A549 (cell line): ENCODE data around the gene VAV3. TPM values are rescaled to one million over a fixed set of nuclear protein-coding genes. Genes with fewer than 3 reads are reported as not detected.
A peak's percentile ranks its signal among the peaks of the same experiment; 100 is the strongest.

Experiments used
- ATAC-seq, 2 experiments: fragments of 200-7000 bp in 1 of 2; fragments of >200 bp in 1 of 2; cut with Nextera tagmentation in 1 of 2; cut with Tn5 transposase in 1 of 2; 3 replicates each; pipeline versions ENCODE4 v1.8.0 to v1.9.1; 2018 to 2020; ENCODE audit warnings: mild to moderate bottlenecking in 1 of 2, moderate library complexity in 1 of 2
- CTCF ChIA-PET: fragments of 300-600 bp; sonication (Branson Sonifier 250); formaldehyde crosslinking; extraction: SDS; loops from one replicate; lab custom pipeline; 2021; ENCODE audit warnings: antibody characterized with exemption, inconsistent platforms; lab: Yijun Ruan, JAX
- POLR2A ChIA-PET: fragments of 350-600 bp; formaldehyde crosslinking; extraction: SDS; loops from one replicate; lab custom pipeline; 2021; ENCODE audit warnings: antibody characterized with exemption, inconsistent platforms; lab: Yijun Ruan, JAX
- DNase-seq, 2 experiments: peaks; one replicate each; pipeline versions ENCODE4 v3.0.0 to v3.0.0-alpha.2; 2011 to 2016; ENCODE audit warnings: low read depth in 1 of 2, low spot score in 1 of 2
- FAIRE-seq: peaks from 2 replicates; lab custom pipeline; 2011; peaks lifted over from hg19 to GRCh38; lab: Jason Lieb, UNC
- H3K27ac ChIP-seq, 2 experiments: fragments of >200 bp; sonication (Bioruptor Twin); formaldehyde crosslinking; 3 replicates each; pipeline ENCODE4 v1.5.1; 2016 to 2017
- H3K4me1 ChIP-seq: fragments of >200 bp; sonication (Bioruptor Twin); formaldehyde crosslinking; 3 replicates; pipeline ENCODE4 v1.6.1; 2016
- H3K4me2 ChIP-seq: fragments of >200 bp; sonication (Bioruptor Twin); formaldehyde crosslinking; 3 replicates; pipeline ENCODE4 v1.6.1; 2016
- H3K4me3 ChIP-seq: fragments of >200 bp; sonication (Bioruptor Twin); formaldehyde crosslinking; 3 replicates; pipeline ENCODE4 v1.5.1; 2016
- H3K9me3 ChIP-seq: fragments of >200 bp; sonication (Bioruptor Twin); formaldehyde crosslinking; 3 replicates; pipeline ENCODE4 v1.6.1; 2016
- BCL3 ChIP-seq: fragments of >200 bp; sonication (Bioruptor Twin); formaldehyde crosslinking; IDR thresholded peaks from 3 replicates; pipeline ENCODE4 v1.6.1; 2016
- CEBPB ChIP-seq, 2 experiments: fragments of >200 bp in 1 of 2; sonication (Bioruptor Twin) in 1 of 2; formaldehyde crosslinking in 1 of 2; IDR thresholded peaks; 2 replicates each; pipeline ENCODE4 v1.6.1; 2012 to 2016
- EP300 ChIP-seq, 2 experiments: fragments of >200 bp; sonication (Bioruptor Twin); formaldehyde crosslinking; IDR thresholded peaks; 2 replicates in 1 of 2; 3 replicates in 1 of 2; pipeline ENCODE4 v1.6.1; 2016 to 2017
- HES2 ChIP-seq: fragments of >200 bp; sonication (Bioruptor Twin); formaldehyde crosslinking; IDR thresholded peaks from 2 replicates; pipeline ENCODE4 v1.6.1; 2016
- JUNB ChIP-seq: fragments of >200 bp; sonication (Bioruptor Twin); formaldehyde crosslinking; IDR thresholded peaks from 2 replicates; pipeline ENCODE4 v1.6.1; 2016
- KDM5A ChIP-seq: fragments of 200-600 bp; sonication (generic); IDR thresholded peaks from 2 replicates; pipeline ENCODE4 v1.6.1; 2016; ENCODE audit warnings: antibody characterized with exemption, mild to moderate bottlenecking
- MYC ChIP-seq: IDR thresholded peaks from 2 replicates; pipeline ENCODE4 v1.6.1; 2012; ENCODE audit warnings: mild to moderate bottlenecking, inconsistent platforms, low read length, improper control_type of control experiment, borderline replicate concordance
- POLR2AphosphoS2 ChIP-seq: conservative IDR thresholded peaks from 2 replicates; pipeline ENCODE4 v1.6.1; 2012; ENCODE audit warnings: low read length, improper control_type of control experiment, inconsistent platforms
- RAD21 ChIP-seq, 2 experiments: fragments of >200 bp in 1 of 2; sonication (Bioruptor Twin) in 1 of 2; formaldehyde crosslinking in 1 of 2; IDR thresholded peaks in 1 of 2; conservative IDR thresholded peaks in 1 of 2; 2 replicates in 1 of 2; 3 replicates in 1 of 2; pipeline ENCODE4 v1.6.1; 2012 to 2018; ENCODE audit warnings: inconsistent platforms in 1 of 2
- USF2 ChIP-seq: fragments of 450-650 bp; IDR thresholded peaks from 2 replicates; pipeline ENCODE4 v1.6.1; 2014; ENCODE audit warnings: antibody characterized with exemption
- ZC3H11A ChIP-seq: fragments of 450-650 bp; IDR thresholded peaks from 2 replicates; pipeline ENCODE4 v1.6.1; 2014; ENCODE audit warnings: antibody characterized with exemption, mild to moderate bottlenecking
- WGBS: methylation state at CpG from one replicate; pipeline ENCODE4 v1.1.6; 2017; ENCODE audit errors: missing lambda C conversion rate; 5-methylcytosine and 5-hydroxymethylcytosine counted together
- polyA plus RNA-seq, 4 experiments: library from polyadenylated mRNA; depleted of rRNA in 3 of 4; stranded (reverse); fragments of >200 nt; fragmentation: RNase III in 1 of 4; extraction: RNeasy Plus Mini Kit Qiagen cat#74134 plus additional on column Dnase treatment in 1 of 4; gene quantifications; 2 replicates in 3 of 4; 3 replicates in 1 of 4; pipeline ENCODE4 v1.2.3, GENCODE V29; 2011 to 2017
- TF ChIP-seq, protein P1 (sequence below): fragments of 200-600 bp; sonication (generic); IDR thresholded peaks from 2 replicates; pipeline ENCODE4 v1.6.1; 2016; ENCODE audit warnings: antibody characterized with exemption, mild to moderate bottlenecking, moderate library complexity
- TF ChIP-seq, protein P2 (sequence below): IDR thresholded peaks from 2 replicates; pipeline ENCODE4 v1.6.1; 2012; ENCODE audit warnings: low read depth, borderline replicate concordance

VAV3 gene
- polyA plus RNA-seq, 2 of the 4 experiments (the other 2 are of a cell fraction) = 12.8 to 22.7 TPM

- ChIA-PET POLR2A (no interaction called here), CTCF (interaction anchor here (0.6 kb wide), 1 partner anchor 73 kb away, joined by 3 read pairs; no protein-coding TSS in a partner anchor)
- Histone ChIP-seq H3K4me3 (no peak overlapping the region), H3K4me2 (no peak overlapping the region), H3K27ac (no peak overlapping the region), H3K9me3 (no peaks in the 10 kb centered on the region), H3K4me1 (peaks cover 34% of the 10 kb centered on the region)
- 84% methylated on average over 2 of the region's 2 CpGs for WGBS
- FAIRE-seq (no peak), DNase-seq (no peak), ATAC-seq (no peak)
- TF ChIP-seq HES2 = no peak
- TF ChIP-seq, protein P1, sequence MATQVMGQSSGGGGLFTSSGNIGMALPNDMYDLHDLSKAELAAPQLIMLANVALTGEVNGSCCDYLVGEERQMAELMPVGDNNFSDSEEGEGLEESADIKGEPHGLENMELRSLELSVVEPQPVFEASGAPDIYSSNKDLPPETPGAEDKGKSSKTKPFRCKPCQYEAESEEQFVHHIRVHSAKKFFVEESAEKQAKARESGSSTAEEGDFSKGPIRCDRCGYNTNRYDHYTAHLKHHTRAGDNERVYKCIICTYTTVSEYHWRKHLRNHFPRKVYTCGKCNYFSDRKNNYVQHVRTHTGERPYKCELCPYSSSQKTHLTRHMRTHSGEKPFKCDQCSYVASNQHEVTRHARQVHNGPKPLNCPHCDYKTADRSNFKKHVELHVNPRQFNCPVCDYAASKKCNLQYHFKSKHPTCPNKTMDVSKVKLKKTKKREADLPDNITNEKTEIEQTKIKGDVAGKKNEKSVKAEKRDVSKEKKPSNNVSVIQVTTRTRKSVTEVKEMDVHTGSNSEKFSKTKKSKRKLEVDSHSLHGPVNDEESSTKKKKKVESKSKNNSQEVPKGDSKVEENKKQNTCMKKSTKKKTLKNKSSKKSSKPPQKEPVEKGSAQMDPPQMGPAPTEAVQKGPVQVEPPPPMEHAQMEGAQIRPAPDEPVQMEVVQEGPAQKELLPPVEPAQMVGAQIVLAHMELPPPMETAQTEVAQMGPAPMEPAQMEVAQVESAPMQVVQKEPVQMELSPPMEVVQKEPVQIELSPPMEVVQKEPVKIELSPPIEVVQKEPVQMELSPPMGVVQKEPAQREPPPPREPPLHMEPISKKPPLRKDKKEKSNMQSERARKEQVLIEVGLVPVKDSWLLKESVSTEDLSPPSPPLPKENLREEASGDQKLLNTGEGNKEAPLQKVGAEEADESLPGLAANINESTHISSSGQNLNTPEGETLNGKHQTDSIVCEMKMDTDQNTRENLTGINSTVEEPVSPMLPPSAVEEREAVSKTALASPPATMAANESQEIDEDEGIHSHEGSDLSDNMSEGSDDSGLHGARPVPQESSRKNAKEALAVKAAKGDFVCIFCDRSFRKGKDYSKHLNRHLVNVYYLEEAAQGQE = no peak
- no peak for TF ChIP-seq JUNB
- no peak for TF ChIP-seq EP300 (IDR thresholded peaks at IDR 0.05)
- TF ChIP-seq BCL3 = no peak
- TF ChIP-seq POLR2AphosphoS2 = no peak
- TF ChIP-seq CEBPB (IDR thresholded peaks at IDR 0.05) = no peak
These were observed 318.0 kb downstream of the VAV3 start for GRCh38 chr1:107647012-107647411.

DNA sequence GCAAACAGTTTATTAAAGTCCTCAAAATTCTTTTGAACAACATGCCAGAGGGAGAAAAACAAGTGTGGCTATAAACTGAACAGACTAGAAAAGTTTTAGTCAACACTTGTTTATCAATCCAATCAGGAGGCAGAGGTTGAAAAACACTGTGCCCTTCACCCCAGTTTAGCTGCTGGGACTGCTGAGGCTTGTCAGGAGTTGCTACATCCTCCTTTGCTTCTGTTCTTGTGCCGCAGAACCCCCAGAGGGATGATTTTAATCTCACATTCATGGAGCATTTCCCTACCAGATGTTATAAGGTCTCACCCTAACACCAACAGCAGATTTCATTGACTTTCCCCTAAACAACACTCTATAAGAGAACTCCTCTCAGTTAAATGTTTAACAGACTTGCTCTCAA is 321.2 kb downstream of the VAV3 start:
- Histone ChIP-seq H3K4me1 (peaks cover 29% of the 10 kb centered on the region), H3K4me3 (no peak overlapping the region), H3K4me2 (peak overlapping the region; percentile 35), H3K9me3 (no peaks in the 10 kb centered on the region), H3K27ac (no peak overlapping the region)
- ATAC-seq = no peak
- DNase-seq = no peak
- 50% methylated on average over 1 of the region's 1 CpG for WGBS
- no peak for FAIRE-seq
- no peak for TF ChIP-seq POLR2AphosphoS2
- no peak for TF ChIP-seq KDM5A
- TF ChIP-seq, protein P2, sequence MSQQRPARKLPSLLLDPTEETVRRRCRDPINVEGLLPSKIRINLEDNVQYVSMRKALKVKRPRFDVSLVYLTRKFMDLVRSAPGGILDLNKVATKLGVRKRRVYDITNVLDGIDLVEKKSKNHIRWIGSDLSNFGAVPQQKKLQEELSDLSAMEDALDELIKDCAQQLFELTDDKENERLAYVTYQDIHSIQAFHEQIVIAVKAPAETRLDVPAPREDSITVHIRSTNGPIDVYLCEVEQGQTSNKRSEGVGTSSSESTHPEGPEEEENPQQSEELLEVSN = no peak
- TF ChIP-seq MYC = no peak
- ChIA-PET POLR2A (no interaction called here), CTCF (no interaction called here)

- ATAC-seq (no peak), FAIRE-seq (no peak), DNase-seq (no peak)
- Histone ChIP-seq H3K4me1 (peaks cover 16% of the 10 kb centered on the region), H3K4me3 (no peak overlapping the region), H3K4me2 (no peak overlapping the region), H3K9me3 (no peaks in the 10 kb centered on the region), H3K27ac (no peak overlapping the region)
- CTCF ChIA-PET = no interaction called here
- WGBS = 83% methylated on average over 7 of the region's 7 CpGs
- POLR2A ChIA-PET = no interaction called here
- TF ChIP-seq RAD21 (conservative IDR thresholded peaks at IDR 0.05 in 1 of 2, IDR thresholded peaks at IDR 0.05 in 1 of 2) = no peak
- TF ChIP-seq CEBPB (IDR thresholded peaks at IDR 0.05) = peak in 1 of 2 experiments; percentile 66; a peak in 2 of 4 replicates
These were observed 324.8 kb downstream of the VAV3 start for GRCh38 chr1:107640207-107640606.

- DNase-seq = no peak
- no peak for TF ChIP-seq USF2
- no peak for TF ChIP-seq ZC3H11A
- Histone ChIP-seq H3K4me1 (peaks cover 3% of the 10 kb centered on the region; the same call in 1 of the 3 replicates), H3K27ac (no peak overlapping the region), H3K9me3 (no peaks in the 10 kb centered on the region), H3K4me3 (no peak overlapping the region), H3K4me2 (0 out of 3 replicates have a peak overlapping the region, but pooled peaks have one; percentile 3)
- no peak for FAIRE-seq
- CTCF ChIA-PET = no interaction called here
- POLR2A ChIA-PET = no interaction called here
- 64% methylated on average over 6 of the region's 6 CpGs for WGBS
- ATAC-seq = no peak
These were observed 327.9 kb downstream of the VAV3 start for GRCh38 chr1:107637101-107637500.
